Measurements from ENCODE around the gene DIP2C.

- TF ChIP-seq CTCF (IDR thresholded peaks at IDR 0.05) (no peak), EZH2 (IDR thresholded peaks at IDR 0.05; ENCODE audit: borderline replicate concordance, insufficient read depth, low read depth, low read length, poor library complexity, severe bottlenecking) (no peak)
These were observed 82.5 kb downstream of the DIP2C start for GRCh38 chr10:606762-607544.
